ENCODE results near the gene GTF2H3.
A peak's percentile ranks its signal among the peaks of the same experiment; 100 is the strongest.

Gene GTF2H3

DNA sequence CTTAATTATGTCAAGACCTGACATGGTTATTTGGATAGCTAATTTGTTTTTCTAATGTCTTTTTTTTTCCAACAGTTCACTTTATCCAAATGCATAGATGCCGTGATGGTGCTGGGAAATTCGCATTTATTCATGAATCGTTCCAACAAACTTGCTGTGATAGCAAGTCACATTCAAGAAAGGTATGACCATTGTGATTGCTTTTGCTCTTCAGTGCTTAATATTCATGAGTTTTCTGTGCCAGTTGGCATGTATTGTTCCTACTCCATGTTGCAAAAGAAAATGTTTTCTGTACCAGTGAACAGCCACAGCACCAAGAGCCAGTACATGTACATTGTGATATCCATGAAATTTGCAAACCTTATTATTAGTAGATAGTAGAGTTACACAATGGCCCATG, 11.8 kb downstream of the GTF2H3 start:
- no peak for DNase-seq

DNA sequence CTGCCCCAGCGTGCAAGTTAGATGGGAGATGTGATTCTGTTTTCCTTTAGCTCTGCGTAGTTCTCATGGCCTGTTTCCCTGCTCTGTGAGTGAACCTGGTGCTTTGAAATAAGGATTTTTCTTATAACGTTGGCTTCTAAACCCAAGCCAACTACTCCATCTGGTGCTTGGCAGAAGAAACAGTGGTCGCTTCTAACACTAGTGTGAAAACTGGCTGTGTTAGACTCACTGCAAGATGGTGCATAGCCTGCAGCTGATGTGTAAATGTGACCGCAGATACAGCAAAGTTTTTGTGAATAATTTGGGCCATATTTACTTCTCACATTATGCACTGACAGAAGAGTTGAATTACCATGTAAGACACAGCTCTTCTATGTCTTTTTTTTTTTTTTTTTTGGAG, 12.2 kb downstream of the GTF2H3 start:
- DNase-seq: no peak

DNA sequence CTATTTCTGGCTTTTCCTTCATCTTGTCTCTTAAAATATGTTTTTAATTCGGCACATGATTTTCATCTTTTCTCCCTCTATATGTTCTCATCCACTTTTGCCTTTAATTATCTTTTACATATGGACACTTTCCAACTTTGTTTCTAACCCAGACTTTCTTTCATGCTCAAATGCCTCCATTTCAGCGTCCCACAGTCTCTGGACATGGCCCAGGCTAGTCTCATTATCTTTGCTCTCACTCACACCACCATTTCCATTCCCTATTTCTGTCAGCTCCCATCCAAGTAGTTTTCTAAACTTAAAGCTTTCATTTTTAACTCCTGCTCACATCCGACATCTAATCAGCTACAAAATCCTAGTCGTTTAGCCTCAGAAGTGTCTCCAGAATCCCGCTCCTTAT, 14.8 kb downstream of the GTF2H3 start:
- no peak for DNase-seq

DNA sequence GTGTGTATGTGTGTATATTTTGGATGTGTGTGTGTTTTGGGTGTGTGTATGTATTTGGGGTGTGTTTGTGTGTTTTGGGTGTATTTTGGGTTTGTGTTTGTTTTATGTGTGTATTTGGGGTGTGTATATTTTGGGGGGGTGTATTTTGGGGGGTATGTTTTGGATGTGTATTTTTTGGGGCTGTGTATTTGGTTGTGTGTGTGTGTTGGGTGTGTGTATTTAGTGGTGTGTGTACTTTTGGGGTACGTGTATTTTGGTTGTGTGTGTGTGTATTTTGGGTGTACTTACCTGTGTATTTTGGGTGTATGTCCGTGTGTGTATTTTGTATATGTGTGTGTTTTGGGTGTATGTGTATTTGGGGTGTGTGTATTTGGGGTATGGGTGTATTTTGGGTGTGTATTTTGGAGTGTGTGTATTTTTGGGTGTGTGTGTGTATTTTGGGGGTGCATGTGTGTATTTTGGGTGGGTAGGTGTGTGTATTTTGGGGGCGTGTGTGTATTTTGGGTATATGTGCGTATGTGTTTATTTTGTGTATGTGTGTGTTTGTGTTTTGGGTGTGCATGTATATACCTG, 20.6 kb downstream of the GTF2H3 start:
- no peak for DNase-seq

DNA sequence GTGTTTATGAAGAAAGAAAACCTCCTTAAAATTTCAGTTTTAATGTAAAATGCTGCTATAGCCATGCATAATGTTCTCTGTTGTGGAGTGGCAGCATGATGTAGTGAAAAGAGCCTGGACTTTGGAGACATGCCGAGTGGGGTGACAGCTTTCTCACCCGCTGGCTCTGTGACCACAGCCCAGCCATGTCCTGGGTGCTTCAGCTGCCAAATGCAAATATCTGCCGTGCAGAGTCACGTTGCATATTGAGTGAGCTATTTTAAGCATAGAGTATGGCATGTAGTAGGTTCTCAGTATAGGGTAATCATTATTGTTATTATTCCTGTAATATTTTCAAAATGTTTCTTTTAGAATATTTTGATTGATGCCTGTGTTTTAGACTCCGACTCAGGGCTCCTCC, 21.8 kb downstream of the GTF2H3 start:
- peak in 3 of 56 donors; percentile 0 to 8 (median 2) for DNase-seq

DNA sequence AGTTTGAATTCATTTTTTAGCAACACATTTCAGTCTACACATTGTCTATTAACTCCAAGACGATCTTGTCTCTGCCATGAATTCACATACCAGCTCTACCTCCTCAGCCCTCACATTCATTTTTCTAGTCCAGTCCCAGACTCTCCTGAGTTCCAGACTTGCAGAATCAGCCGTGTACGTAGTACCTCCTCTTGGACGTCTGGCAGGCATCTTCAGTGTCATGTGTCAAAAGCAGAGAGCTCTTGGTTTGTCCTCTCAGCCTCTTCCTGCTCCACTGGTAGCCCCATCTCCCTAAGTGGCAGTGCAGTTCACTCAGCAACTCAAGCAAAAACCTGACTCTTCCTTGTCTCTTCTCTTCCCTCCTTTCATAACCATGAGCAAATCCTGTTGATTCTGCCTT, 22.8 kb downstream of the GTF2H3 start:
- no peak for DNase-seq

DNA sequence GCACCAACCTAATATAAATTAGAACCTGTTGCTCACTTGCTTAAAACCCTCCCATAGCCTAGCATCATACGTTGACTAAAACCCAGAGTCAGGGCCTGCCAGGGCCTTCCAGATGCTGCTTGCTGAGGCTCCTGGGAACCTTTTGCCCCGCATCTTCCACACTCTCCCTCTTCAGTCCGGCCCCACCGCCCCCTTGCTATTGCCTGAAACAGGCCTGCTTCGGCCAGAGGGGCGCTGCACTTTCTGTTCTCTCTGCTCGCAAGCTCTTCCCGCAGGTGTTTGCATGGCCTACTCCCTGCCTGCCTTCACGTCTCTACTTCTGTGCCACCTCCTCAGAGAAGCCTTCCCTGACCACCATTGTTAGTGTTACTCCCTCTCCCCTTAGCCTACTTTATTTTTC, 23.6 kb downstream of the GTF2H3 start:
- no peak for DNase-seq

DNA sequence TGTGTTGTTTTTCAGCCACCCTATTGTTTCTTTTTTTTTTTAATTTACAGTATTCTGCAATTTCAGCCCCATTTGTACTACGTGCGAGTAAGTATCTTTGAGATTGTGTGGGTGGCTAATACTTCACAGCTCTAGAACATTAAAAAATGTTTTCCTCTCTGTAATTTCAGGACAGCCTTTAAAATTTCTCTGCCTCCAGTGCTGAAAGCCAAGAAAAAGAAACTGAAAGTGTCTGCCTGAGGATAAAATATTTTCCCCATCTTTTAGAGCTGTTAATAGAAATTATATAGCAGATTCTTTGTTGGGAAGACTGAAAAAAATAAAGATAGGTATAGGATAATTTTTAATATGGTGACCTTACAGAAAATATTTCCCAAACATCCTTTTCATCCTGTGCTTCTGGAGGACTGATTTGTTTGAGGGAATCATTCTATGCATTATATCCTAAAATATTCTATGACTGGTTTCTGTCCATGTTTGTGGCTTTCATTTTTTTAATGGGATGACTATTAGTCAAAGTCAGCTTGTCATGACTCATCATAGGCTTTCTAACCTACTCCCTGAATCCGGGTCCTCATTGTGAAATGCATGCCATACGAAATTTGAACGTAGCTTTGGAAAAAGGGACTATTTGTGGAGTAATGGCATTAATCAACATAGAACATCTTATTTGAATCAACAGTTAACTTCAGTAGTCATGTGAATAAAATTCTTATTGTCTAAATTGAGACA, 26.5 kb downstream of the GTF2H3 start:
- no peak for DNase-seq

DNA sequence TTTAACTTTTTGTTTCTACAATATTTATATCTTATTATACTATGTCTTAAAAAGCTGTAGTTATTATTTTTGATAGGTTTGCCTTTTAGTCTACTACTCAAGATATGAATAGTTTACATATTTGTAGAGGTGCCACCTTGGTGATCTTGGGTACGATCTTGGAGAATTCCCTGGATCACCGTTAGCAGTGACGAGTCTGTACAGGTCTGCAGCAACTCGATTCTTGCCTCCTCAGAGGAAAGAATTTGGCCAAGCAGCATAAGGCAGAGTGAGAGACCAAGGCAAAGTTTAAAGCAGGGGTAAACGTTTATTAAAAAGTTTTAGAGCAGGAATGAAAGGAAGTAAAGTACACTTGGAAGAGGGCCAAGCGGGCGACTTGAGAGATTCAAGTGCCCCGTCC, 34.1 kb downstream of the GTF2H3 start:
- no peak for DNase-seq

DNA sequence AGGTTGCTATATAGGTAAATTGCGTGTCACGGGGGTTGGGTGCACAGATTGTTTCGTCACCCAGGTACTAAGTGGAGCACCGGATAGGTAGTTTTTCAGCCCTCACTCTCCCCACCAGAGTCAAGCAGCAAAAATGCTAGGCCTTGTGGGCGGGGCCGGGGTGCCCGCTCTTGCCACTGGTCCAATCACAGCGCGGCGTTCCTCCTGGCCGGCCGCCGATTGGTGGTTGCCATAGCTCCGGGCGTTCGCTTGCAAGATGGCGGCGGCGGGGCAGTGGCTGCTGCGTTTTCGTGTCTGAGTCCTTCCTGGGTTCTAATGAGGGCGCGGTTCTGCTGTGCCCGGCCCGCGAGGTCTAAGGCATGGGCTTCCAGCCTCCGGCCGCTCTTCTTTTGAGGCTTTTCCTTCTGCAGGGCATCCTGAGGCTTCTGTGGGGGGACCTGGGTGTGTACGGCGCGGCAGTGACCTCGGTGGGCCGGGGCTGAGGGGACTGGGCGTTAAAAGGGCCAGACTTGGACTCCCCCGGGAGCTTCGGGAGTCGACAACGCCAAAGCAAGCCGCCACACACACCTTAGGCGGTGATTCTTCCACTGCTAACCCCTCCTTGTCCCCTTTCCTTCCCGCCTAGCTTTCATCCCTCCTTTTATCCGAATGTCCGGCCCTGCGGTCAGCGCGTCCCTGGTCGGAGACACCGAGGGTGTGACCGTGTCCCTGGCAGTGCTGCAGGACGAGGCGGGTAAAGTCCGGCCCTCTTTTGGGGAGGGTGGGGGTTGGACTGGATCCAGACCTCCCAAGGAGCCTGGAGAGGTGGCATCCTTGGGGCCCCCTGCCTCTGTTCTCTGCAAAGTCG, 37.5 kb downstream of the GTF2H3 start, which contains the start of gene TCTN2:
TSS of gene TCTN2 (plus strand) at position 232 of the 847 bp plus-strand sequence. CDS start at position 360, 128 bp downstream.
- DNase-seq: peak; percentile 38 to 96 (median 86)

DNA sequence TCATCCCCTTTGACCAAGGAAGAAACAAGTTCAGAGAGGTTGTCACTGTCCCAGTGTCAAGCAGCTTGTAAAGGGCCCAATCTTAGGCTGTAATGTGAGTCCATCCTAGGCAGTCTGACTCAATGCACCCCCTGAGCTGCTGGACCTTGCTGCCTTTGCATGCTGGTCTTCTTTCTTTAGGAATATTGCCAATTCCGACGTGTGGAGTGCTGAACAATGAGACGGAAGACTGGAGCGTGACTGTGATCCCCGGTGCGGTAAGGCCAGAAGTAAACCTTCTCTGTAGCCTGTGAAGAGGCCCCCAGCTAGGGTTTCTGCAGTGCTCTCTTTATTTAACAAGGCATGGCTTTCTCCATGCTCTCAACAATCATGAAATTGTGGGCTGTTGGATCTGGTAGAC, 38.2 kb downstream of the GTF2H3 start:
- DNase-seq: no peak

DNA sequence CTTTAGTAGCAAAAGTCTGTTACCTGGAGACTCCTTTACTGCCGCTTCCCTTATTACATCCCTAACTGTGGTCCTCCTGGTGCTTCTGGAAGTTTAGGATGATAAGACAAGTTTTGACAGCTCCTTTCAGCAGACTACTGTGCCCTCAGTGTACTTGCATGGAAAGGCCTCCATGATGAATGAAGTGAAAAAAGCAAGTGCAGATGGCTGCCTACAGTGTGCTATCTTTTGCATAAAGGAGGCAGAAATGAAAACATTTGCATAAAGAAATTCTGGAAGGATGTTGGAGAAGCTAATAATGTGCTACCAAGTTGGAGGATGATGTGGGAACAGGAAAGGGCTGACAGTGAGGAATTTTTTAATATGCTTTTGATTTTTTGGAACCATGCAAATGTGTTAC, 41.8 kb downstream of the GTF2H3 start:
- peak in 4 of 56 donors; percentile 3 to 8 (median 6) for DNase-seq

DNA sequence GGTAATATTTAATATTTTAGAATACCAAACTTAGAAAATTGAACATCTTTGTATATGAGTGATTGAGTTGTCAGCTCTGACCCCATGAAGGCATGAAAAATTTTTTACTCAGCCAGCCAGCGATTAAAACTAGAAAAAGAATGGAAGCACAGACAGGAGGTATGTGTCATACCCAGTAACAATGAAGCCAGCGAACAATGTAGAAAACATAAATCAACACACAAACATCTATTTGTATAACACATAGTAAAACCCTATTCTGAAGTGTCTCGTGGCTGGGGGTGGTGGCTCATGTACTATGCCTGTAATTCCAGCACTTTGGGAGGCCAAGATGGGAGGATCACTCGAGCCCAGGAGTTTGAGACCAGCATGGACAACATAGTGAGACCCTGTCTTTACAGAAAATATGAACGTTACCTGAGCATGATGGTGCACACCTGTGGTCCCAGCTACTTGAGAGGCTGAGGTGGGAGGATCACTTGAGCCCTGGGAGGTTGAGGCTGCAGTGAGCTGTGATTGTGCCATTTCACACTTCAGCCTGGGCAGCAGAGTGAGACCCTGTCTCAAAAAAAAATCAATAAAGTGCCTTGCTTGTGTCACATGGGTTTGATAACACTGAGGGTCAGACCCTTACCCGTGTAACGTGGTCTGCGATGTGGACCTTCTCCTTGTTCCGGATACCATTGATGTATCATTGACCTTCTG, 43.1 kb downstream of the GTF2H3 start:
- no peak for DNase-seq

DNA sequence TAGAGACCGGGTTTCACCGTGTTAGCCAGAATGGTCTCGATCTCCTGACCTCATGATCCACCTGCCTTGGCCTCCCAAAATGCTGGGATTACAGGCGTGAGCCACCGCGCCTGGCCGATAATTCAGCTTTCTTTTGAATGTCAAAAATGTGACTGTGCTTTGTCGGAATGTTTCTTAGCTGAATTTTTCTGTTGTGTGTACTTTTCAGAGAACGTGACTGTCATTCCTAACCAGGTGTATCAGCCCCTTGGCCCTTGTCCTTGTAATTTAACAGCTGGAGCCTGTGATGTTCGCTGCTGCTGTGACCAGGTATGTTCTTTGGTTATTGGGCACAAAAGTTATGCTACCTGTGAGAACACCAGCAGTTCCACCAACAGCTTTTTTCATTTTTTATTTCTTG, 45.4 kb downstream of the GTF2H3 start:
- no peak for DNase-seq

DNA sequence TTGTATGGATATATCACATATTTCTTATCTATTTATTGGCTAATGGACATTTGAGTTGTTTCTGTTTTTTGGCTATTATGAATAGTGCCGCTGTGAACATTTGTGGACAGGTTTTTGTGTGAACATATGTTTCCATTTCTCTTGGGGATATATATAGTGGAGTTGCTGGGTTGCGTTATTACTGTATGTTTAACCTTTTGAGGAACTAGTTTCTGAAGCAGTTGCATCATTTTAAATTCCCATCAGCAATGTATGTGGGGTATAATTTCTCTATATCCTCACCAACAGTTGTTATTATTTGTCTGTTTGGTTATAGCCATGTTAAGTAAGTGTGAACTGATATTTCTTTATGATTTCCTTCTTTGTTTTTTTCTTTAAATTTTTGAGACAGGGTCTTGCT, 48.0 kb downstream of the GTF2H3 start:
- no peak for DNase-seq

DNA sequence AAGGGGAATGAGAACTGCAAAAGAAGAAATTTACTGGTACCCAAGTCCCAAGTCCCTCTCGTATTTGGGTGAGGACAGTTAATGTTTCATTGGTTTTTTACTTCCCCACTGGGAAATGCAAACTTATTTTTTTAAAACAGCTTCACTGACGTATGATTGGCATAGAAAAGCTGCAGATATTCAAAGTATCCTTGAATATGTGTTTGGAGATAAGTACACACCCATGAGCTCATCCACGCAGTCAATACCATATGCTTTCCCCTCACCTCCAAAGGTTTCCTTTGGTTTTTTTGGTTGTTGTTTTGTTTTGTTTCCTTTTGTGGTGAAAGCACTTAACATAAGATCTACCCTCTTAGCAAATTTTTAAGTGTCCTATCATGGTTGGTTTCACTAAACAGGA, 50.3 kb downstream of the GTF2H3 start:
- no peak for DNase-seq

DNA sequence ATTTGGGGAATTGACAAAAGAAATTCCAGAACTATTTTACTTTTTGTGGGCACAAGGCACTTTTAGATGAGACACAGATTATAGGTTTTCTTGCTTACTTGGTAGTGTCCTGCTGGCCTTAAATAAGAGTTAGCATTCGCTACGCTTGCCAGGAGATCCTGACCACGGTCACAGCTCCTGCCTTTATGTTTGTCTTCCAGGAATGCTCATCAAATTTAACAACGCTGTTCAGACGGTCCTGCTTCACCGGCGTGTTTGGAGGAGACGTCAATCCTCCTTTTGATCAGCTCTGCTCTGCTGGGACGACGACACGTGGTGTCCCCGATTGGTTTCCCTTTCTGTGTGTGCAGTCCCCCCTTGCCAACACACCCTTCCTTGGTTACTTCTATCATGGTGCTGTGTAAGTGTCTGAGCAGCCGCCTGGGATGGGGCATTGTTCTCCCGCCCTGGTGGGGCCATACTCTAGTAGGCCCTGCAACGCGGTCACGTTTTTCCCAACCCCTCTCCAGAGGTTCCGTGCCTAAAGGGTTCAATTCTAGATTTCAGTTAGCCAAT, 53.1 kb downstream of the GTF2H3 start:
- DNase-seq: no peak

DNA sequence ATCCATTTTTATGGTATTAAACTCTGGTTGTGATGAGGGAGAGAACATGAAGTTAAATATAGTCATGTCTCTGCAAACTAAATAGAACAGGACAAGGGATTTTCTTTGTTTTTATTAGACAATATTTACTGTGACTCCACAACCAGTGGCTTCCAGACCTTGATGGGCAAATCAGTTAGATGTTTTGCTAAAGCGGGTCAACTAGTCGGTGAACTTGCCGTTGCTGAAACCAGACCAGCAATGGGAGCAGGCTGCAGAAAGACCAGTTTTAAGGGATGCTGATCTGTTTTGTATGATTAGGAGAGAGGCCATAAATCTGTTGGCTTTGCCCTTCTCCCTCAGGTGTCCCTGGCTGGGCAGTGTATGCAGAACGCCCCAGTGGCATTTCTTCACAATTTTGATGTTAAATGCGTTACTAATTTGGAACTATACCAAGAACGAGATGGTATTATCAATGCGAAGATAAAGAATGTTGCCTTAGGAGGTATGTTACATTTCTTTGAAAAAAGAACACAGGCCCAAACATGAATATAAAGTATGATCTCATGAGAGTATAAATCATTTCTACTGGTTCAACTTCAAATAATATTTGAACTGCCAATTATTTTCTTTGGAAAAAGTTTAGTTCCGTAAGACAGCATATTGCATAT, 56.7 kb downstream of the GTF2H3 start:
- DNase-seq: no peak

DNA sequence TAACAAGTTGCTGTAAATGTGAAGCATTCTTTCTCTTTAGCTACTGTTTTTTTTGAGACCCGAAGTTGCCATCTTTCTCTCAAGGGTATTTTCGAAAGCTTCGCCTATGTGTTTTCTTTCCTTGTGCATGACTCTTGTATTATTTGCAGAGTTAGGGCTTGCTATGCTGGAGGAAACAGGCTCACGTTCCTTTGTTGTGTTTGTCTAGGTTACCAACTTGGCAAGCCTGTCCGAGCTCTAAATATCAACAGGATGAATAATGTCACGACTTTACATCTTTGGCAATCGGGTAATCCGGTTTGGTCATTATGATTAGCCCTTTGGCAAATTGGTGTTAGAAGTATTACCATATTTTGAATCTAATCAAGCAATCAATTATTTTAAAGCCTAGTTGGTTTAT, 62.6 kb downstream of the GTF2H3 start:
- DNase-seq: no peak

DNA sequence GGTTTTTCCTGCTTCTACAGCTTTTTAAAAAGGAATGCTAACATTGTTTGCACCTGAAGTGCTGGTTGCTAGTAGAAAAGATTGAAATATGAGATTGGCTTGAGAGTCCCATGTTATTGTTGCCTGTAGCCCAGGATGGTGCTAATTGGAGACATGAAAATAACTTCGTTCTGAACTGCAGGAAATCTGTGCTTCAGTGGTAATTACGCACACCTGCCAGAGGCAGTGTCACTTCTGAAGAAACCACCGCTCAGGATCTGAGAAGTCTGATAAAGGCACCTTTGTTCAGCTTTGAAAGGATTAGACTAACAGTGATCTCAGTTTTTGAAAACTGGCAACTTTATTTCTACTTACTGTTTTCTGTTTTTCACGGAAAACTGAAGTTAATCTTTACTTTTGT, 63.0 kb downstream of the GTF2H3 start:
- peak in 1 of 56 donors; percentile 3 for DNase-seq

DNA sequence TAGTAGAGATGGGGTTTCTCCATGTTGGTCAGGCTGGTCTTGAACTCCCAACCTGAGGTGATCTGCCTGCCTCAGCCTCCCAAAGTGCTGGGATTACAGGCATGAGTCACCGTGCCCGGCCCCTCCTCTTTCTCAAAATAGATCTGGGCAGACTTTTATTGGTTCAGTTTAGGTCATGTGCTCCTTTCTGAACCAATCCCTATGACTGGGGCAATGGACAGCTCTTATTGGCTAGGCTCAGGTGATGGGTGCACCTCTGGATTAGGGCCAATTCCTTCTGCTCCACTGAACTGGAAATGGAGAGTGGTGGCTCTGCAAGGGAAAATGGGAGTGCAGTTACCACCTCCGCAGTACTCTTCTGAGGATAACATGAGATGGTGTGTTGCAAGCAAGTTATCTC, 72.3 kb downstream of the GTF2H3 start:
- no peak for DNase-seq
